ENCODE results near the gene CYTH1.

GRCh38 chr17:78789149-78789662 is 7.1 kb upstream of the CYTH1 start:
- TF ChIP-seq ZNF837 (tag by site-specific recombination; IDR thresholded peaks at IDR 0.05) (no peak), ZNF548 (tag by site-specific recombination; IDR thresholded peaks at IDR 0.05) (no peak), ZNF501 (tag by site-specific recombination; IDR thresholded peaks at IDR 0.05) (no peak), CTCF (tag by site-specific recombination; IDR thresholded peaks at IDR 0.05) (no peak), ATF2 (tag by site-specific recombination; IDR thresholded peaks at IDR 0.05; ENCODE audit: low read depth) (no peak), ZBTB10 (tag by site-specific recombination; IDR thresholded peaks at IDR 0.05) (no peak), PRDM10 (tag by site-specific recombination; IDR thresholded peaks at IDR 0.05) (no peak), ELK4 (IDR thresholded peaks at IDR 0.05; ENCODE audit: borderline replicate concordance, low read depth, low read length) (no peak)

Measured in HEK293 (cell line).